Gastrocnemius medialis (tissue), 4 donors: ENCODE data around the gene ZNF653. TPM values are rescaled to one million over a fixed set of nuclear protein-coding genes. Genes with fewer than 3 reads are reported as not detected.

Experiments used
- ATAC-seq, 2 donors: fragments of 150-250 bp; one replicate each; pipeline ENCODE4 v1.9.1; 2016
- DNase-seq, 2 donors: peaks; one replicate each; pipeline ENCODE4 v3.0.0-alpha.2; 2019
- H3K27ac ChIP-seq, 4 donors: fragments of 200-600 bp; sonication (generic); 1 replicate in 1 of 4; 2 replicates in 3 of 4; pipeline ENCODE4 v1.5.1; 2016 to 2018; ENCODE audit warnings: mild to moderate bottlenecking in 2 of 4, moderate library complexity in 1 of 4
- H3K27me3 ChIP-seq, 3 donors: fragments of 200-600 bp; sonication (generic) in 2 of 3; 1 replicate in 1 of 3; 2 replicates in 2 of 3; pipeline versions ENCODE4 v1.5.1 to v1.6.0; 2016 to 2019; ENCODE audit warnings: mild to moderate bottlenecking in 1 of 3, moderate library complexity in 1 of 3
- H3K36me3 ChIP-seq, 2 donors: fragments of 200-600 bp; sonication (generic) in 1 of 2; one replicate each; pipeline ENCODE4 v1.5.1; 2017 to 2018
- H3K4me1 ChIP-seq, 2 donors: fragments of 200-600 bp; sonication (generic) in 1 of 2; one replicate each; pipeline ENCODE4 v1.5.1; 2016 to 2017; ENCODE audit warnings: mild to moderate bottlenecking in 2 of 2
- H3K4me3 ChIP-seq, 4 donors: fragments of 200-600 bp; sonication (generic) in 3 of 4; 1 replicate in 1 of 4; 2 replicates in 3 of 4; pipeline ENCODE4 v1.5.1; 2016 to 2019; ENCODE audit warnings: mild to moderate bottlenecking in 2 of 4
- H3K9me3 ChIP-seq, 3 donors: fragments of 200-600 bp; sonication (generic) in 2 of 3; 1 replicate in 1 of 3; 2 replicates in 2 of 3; pipeline ENCODE4 v1.5.1; 2016 to 2019
- POLR2A ChIP-seq, 2 donors: fragments of 450-650 bp; IDR thresholded peaks; one replicate each; pipeline ENCODE4 v1.6.1; 2017; ENCODE audit warnings: antibody characterized with exemption in 2 of 2, mild to moderate bottlenecking in 2 of 2, moderate library complexity in 2 of 2
- in situ Hi-C, 4 donors: fragments of 200-750 bp; cut with MboI; loops; one replicate each; pipeline versions ENCODE4 v1.15.0 to v1.8.0; 2017; ENCODE audit warnings: low sequenced_read_pairs in 4 of 4
- intact Hi-C: fragments of 100-400 bp; cut with DNase I; formaldehyde crosslinking; loops from one replicate; pipeline ENCODE4 v1.15.1; 2023; ENCODE audit warnings: low total_unique reads
- total RNA-seq, 4 donors: library from RNA; depleted of rRNA; stranded (reverse); fragments of >200 nt; gene quantifications; one replicate each; pipeline versions ENCODE4 v1.1.0 to v1.2.3, GENCODE V29; 2016
- TF ChIP-seq, protein P1 (sequence below), 5 experiments: fragments of 450-650 bp in 3 of 5; fragments of 200-600 bp in 2 of 5; sonication (generic) in 2 of 5; IDR thresholded peaks in 4 of 5; conservative IDR thresholded peaks in 1 of 5; 1 replicate in 4 of 5; 2 replicates in 1 of 5; pipeline ENCODE4 v1.5.1; 2016 to 2019; ENCODE audit warnings: antibody characterized with exemption in 5 of 5, mild to moderate bottlenecking in 3 of 5, moderate library complexity in 3 of 5

ZNF653 gene
- total RNA-seq, 4 donors from 2014 or later, result 5.6 to 25.8 (median 10.1) TPM

GRCh38 chr19:11541238-11541637 lies 35.6 kb upstream of the ZNF653 start:
- ATAC-seq (no peak), DNase-seq (no peak)
- Histone ChIP-seq H3K9me3 (no peaks in the 10 kb centered on the region), H3K4me3 (no peak overlapping the region), H3K36me3 (no peaks in the 10 kb centered on the region), H3K4me1 (no peaks in the 10 kb centered on the region), H3K27ac (no peak overlapping the region), H3K27me3 (peaks cover 0 to 10% (median 7%) of the 10 kb centered on the region in 3 donors)
- TF ChIP-seq POLR2A (IDR thresholded peaks at IDR 0.05), result no peak
- TF ChIP-seq, protein P1, sequence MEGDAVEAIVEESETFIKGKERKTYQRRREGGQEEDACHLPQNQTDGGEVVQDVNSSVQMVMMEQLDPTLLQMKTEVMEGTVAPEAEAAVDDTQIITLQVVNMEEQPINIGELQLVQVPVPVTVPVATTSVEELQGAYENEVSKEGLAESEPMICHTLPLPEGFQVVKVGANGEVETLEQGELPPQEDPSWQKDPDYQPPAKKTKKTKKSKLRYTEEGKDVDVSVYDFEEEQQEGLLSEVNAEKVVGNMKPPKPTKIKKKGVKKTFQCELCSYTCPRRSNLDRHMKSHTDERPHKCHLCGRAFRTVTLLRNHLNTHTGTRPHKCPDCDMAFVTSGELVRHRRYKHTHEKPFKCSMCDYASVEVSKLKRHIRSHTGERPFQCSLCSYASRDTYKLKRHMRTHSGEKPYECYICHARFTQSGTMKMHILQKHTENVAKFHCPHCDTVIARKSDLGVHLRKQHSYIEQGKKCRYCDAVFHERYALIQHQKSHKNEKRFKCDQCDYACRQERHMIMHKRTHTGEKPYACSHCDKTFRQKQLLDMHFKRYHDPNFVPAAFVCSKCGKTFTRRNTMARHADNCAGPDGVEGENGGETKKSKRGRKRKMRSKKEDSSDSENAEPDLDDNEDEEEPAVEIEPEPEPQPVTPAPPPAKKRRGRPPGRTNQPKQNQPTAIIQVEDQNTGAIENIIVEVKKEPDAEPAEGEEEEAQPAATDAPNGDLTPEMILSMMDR (IDR thresholded peaks at IDR 0.05 in 4 of 5, conservative IDR thresholded peaks at IDR 0.05 in 1 of 5), result no peak
- in situ Hi-C loops (no loop called here), intact Hi-C loops (no loop called here)

DNA sequence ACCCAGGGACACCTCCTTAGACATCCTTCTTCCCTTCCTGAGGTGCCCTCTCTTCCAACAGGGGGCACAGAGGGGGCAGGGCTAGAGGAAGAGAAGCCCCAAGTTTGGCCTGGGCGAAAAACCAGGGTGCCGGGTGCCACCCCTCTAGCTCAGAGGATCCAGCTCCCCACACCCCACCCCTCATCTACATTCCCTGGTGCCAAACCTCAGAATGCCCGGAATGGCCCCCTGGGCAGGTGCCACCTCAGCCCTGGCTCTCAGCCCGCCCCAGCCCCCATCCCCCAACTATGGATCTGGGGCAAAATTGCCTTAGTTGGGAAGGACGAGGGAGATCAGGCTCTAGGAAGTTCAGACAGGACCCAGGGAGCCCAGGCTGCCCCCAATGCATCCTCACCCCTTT lies 35.0 kb upstream of the ZNF653 start:
- TF ChIP-seq POLR2A (IDR thresholded peaks at IDR 0.05), result no peak
- TF ChIP-seq, protein P1 (IDR thresholded peaks at IDR 0.05 in 4 of 5, conservative IDR thresholded peaks at IDR 0.05 in 1 of 5), result no peak
- Histone ChIP-seq H3K36me3 (no peaks in the 10 kb centered on the region), H3K27ac (peak overlapping the region in 2 of 4 donors; percentile 7 to 61), H3K9me3 (no peaks in the 10 kb centered on the region), H3K4me3 (no peak overlapping the region), H3K4me1 (peaks cover 0 to 1% of the 10 kb centered on the region in 2 donors), H3K27me3 (peaks cover 0 to 10% (median 7%) of the 10 kb centered on the region in 3 donors)
- no peak for ATAC-seq
- in situ Hi-C loops, result no loop called here
- DNase-seq, result no peak
- intact Hi-C loops, result no loop called here

- TF ChIP-seq, protein P1 (IDR thresholded peaks at IDR 0.05 in 4 of 5, conservative IDR thresholded peaks at IDR 0.05 in 1 of 5), result no peak
- no peak for TF ChIP-seq POLR2A (IDR thresholded peaks at IDR 0.05)
- intact Hi-C loops (loop anchor here (5.0 kb wide), 2 partner anchors 58 to 157 kb away; partner anchors contain the start of genes EPOR and ZNF627), in situ Hi-C loops (no loop called here)
- H3K4me1 ChIP-seq, result peaks cover 0 to 3% of the 10 kb centered on the region in 2 donors
- peak overlapping the region; percentile 20 to 40 (median 30) for H3K4me3 ChIP-seq
- no peaks in the 10 kb centered on the region for H3K36me3 ChIP-seq
- ATAC-seq (no peak), DNase-seq (no peak)
- peaks cover 0 to 10% (median 7%) of the 10 kb centered on the region in 3 donors for H3K27me3 ChIP-seq
- H3K27ac ChIP-seq, result peak overlapping the region in 3 of 4 donors; percentile 33 to 61 (median 57)
- H3K9me3 ChIP-seq, result no peaks in the 10 kb centered on the region
These were observed 34.1 kb upstream of the ZNF653 start for GRCh38 chr19:11539495-11540365.

DNA sequence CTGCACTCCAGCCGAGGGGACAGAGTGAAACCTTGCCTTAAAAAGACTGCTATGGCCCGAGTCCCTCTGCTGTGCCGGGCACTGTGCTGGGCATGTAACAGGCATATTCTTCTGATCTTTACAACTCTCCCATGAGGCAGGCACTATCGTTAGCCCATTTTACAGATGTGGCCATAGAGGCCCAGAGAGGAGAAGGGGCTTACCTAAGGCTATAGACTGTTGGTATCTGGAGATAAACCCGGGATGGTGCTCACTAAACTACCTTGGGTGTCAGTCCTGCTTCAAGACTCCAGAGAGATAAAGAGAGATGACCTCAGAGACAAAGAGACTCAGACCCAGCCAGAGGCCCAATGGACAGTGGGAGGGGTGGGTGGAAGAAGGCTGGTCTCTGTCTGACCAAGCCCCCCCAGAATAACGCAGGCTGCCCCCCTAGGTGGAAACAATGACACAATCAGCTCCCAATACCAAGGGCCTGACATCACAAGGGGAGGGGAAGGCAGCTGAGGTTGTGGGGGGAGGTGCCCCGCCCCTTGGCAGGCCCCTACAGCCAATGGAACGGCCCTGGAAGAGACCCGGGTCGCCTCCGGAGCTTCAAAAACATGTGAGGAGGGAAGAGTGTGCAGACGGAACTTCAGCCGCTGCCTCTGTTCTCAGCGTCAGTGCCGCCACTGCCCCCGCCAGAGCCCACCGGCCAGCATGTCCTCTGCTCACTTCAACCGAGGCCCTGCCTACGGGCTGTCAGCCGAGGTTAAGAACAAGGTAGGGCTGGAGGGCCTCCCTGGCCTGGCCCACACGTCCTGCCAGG lies 32.8 kb upstream of the ZNF653 start, which contains the start of gene CNN1:
CNN1 (plus strand) TSS at position 620 of the 805 bp plus-strand sequence; CDS start at position 697, 77 bp downstream.
- Histone ChIP-seq H3K27ac (peak within 1 kb of the TSS; percentile 44 to 61 (median 52)), H3K36me3 (no peaks in the 10 kb centered on the region), H3K4me3 (peak within 1 kb of the TSS in 3 of 4 donors; percentile 20 to 40 (median 28)), H3K9me3 (no peaks in the 10 kb centered on the region), H3K27me3 (peaks cover 0 to 10% (median 7%) of the 10 kb centered on the region in 3 donors), H3K4me1 (peaks cover 0 to 3% of the 10 kb centered on the region in 2 donors)
- ATAC-seq, result no peak
- DNase-seq, result no peak
- intact Hi-C loops (loop anchor here (5.0 kb wide), 2 partner anchors 59 to 156 kb away; partner anchors contain the start of genes EPOR and ZNF627), in situ Hi-C loops (no loop called here)
- TF ChIP-seq POLR2A (IDR thresholded peaks at IDR 0.05), result peak; percentile 11 to 33
- TF ChIP-seq, protein P1 (IDR thresholded peaks at IDR 0.05 in 4 of 5, conservative IDR thresholded peaks at IDR 0.05 in 1 of 5), result no peak
